Panc1 (cell line): ENCODE data around the gene HGFAC.

ENCODE experiments used
- POLR2AphosphoS5 ChIP-seq: IDR thresholded peaks from 2 replicates; pipeline ENCODE4 v1.6.1; 2012; ENCODE audit warnings: mild to moderate bottlenecking, low read depth, low read length, moderate library complexity
- SIN3A ChIP-seq: IDR thresholded peaks from 2 replicates; pipeline ENCODE4 v1.6.1; 2012; ENCODE audit warnings: low read depth, mild to moderate bottlenecking, low read length, moderate library complexity, borderline replicate concordance; ENCODE audit not compliant: insufficient read depth
- TF ChIP-seq, protein P1 (sequence below): fragments of 450-650 bp; IDR thresholded peaks from 2 replicates; pipeline ENCODE4 v1.5.1; 2017; ENCODE audit warnings: mild to moderate bottlenecking

DNA sequence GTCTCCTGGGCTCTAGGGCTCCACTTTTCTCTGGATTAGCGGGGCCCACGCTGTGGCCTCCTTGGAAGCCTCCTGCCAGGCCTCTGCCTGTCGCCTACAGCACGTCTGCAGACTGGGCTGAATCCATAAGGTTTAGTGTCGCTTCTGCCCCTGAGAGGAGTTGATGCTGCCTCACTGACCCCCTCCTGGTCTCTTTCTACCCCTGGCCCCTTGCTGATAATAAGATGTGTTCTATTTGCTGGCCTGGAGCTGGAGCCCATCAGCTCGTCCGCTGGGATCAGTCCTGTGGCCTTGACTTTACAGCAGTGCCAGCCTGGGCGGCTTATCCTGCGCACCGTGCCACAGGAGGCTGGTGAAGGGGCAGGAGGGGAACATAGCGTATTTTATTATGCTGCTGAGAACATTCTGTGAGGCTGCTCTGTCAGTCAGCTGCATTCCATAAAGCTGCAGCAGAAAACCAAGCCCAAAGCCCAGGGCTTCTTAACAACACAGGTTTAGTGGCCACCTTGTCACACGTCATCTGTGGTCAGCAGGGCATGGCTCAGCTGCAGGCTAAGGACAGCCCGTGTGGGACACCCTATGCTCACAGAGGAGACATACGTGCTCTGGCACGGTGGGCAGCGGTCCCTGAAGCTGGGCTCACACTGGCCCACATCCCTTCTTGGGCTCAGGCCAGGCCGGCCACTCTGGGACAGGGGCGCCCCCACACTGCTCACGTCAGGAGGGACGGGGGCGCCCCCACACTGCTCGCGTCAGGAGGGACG is 29.3 kb upstream of the HGFAC start:
- TF ChIP-seq, protein P1, sequence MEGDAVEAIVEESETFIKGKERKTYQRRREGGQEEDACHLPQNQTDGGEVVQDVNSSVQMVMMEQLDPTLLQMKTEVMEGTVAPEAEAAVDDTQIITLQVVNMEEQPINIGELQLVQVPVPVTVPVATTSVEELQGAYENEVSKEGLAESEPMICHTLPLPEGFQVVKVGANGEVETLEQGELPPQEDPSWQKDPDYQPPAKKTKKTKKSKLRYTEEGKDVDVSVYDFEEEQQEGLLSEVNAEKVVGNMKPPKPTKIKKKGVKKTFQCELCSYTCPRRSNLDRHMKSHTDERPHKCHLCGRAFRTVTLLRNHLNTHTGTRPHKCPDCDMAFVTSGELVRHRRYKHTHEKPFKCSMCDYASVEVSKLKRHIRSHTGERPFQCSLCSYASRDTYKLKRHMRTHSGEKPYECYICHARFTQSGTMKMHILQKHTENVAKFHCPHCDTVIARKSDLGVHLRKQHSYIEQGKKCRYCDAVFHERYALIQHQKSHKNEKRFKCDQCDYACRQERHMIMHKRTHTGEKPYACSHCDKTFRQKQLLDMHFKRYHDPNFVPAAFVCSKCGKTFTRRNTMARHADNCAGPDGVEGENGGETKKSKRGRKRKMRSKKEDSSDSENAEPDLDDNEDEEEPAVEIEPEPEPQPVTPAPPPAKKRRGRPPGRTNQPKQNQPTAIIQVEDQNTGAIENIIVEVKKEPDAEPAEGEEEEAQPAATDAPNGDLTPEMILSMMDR = no peak
- TF ChIP-seq POLR2AphosphoS5 (no peak), SIN3A (no peak)
